GM19455 (cell line): ENCODE measurements around the gene TEX48.
A peak's percentile ranks its signal among the peaks of the same experiment; 100 is the strongest.

ENCODE experiments used
- ATAC-seq: cut with Tn5 transposase; IDR thresholded peaks from one replicate; pipeline ENCODE4 v1.9.1; 2021; ENCODE audit not compliant: unreplicated experiment

Gene TEX48

DNA sequence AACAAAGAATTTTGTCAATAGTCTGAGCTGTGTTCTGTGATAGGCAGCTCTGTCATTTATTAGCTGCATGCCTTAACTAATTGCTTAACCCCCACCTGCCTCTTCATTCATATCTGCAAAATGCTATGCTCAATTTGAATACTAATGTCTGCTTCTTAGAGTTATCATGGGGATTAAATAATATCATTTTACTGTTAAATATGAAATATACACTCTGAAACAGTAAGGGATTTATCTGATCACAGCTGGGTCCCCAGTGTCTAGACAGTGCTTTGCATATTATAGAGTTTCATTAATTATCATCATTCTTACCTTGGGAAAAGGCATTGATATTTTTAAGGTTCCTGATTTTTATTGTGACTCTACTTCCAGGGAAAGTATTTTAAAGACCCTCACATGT lies 12.0 kb downstream of the TEX48 start:
- no peak for ATAC-seq

DNA sequence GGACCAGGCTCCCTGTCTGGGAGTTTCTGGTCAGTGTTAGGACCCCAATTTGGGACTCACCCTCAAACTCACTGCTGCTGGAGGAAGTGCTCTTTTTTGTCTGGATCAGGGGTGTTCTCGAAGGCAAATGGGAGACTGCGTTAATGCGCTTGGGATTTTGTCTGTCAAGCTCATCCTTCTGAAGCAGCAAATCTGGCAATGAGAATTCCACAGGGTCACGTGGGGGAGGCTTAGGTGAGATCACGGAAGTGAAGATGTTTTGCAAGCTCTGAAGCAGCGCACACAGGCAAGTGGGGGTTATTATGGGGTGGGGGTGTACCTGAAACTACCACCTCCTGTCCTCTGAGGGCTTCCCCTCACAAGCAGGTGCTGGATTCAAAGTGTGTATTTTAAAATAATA lies 13.8 kb downstream of the TEX48 start:
- no peak for ATAC-seq

DNA sequence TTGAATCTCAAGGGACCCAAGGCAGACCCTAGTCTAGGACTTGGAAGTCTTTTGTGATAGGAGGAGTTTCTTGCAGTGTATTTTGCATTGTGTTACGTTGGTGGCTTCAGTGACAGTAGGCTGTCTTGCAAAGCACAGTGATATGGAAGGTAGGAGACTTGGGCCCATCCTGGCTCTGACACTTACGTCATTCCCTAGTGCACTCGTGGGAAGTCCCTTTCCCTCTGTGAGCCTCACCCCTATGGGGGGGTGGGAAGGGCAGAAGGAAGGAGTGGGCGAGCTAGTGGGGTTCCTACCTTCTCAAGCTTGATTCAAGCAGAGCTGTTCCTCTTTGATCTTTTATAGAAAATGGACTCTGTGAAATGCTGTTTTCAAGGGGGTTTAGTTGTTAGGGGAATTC lies 15.1 kb downstream of the TEX48 start:
- ATAC-seq = no peak

DNA sequence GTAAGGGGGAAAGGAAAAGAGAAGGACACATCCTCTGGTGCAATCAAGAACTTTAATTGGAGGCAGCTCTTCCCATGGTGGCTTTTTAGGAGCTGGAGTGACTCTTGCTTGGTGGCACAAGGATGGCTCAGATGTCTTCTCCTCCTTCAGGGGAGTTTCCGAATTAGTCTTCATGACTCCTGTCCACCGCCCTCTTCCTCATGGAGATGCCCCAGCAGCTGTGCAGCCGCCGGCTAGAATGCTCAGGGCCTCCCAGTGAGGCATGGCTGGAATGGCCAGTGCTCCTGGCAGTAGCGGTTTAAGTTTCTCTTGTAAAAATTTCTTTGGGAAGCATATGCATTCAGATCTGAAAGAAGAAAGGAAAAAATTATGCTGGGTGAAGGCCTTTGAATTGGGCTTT lies 15.6 kb downstream of the TEX48 start:
- ATAC-seq = no peak

DNA sequence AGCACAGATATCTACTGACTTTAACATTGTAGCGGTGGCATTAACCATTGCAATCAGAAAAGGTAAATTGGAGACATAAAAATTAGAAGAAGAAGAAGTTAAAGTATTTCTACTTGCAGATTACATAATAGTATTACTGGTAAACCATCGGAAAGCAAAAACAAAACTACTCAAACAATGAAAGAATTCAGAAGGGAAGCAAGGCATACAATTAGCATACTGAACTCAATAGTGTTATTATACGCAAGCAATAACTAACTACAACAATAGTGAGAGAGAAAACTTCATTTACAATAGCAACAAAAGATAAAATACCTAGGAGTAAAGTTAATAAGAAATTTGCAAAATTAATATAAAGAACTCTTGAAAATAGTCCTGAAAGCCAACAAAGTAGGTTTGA lies 17.8 kb downstream of the TEX48 start:
- no peak for ATAC-seq

DNA sequence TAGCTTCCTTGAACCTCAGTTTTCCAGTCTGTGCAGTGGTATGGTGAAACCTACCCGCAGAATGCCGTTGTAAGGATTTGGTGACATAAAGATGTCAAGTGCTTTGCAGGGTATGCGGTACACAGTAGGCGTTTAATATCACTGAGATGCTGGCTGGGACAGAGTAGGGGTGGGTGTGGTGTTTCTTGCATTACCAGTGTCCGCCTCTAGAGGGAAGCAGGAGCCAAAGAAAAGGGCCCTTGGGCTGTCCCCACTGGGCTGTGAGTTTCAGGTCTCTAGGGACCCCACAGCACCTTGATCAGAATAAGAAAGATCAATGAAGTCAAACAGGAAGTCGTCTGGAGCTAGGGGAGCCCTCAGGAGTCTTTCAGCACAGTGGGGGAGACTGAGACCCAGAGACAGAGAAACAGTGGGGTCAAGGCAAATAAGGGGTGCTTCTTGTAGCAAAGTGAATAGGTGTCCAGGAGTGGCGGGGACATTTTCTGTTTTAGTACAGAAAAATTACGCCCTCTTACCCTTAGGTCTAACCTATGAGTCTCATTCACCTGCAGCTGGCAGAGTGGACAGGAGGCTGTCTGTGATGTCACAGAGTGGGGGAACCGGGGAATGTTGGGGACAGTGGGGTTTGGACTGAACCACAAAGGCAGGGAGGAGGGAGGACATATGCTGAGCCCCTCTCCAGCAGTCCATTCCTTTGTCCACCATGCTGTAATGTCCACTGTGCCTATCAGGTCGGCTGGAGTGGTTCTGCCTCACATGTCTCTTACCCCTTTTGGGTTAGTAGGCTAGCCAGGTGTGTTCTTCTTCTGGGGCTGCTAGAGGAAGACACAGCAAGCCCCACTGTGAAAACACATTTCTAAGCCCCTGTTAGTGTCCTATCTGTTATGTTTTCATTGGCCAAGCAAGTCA lies 19.7 kb downstream of the TEX48 start:
- peak; percentile 75 for ATAC-seq

DNA sequence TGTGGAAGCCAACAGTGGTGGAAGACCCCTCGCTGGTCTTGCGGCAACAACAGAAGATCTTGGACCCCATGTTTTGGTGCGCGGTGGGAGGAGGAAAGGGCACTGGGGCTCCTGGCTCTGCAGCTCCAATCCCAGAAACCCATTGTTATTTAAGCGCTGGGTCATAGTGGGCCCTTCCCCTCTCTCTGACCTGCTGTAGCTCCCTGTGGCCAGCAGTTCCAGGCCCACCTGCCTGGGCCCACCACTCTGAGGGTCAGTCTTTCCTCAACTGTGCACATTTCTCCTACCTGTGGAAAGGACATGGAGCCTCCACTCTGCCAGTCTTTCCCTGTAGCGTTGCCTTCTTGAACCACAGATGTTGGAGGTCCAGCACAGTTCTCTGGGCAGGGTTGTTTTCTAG lies 24.3 kb downstream of the TEX48 start, which contains the start of gene TEX53:
Gene TEX53, minus strand, starts transcription at position 101 of the 400 bp plus-strand sequence. Its CDS starts 31 bp downstream, at position 70.
- no peak for ATAC-seq

DNA sequence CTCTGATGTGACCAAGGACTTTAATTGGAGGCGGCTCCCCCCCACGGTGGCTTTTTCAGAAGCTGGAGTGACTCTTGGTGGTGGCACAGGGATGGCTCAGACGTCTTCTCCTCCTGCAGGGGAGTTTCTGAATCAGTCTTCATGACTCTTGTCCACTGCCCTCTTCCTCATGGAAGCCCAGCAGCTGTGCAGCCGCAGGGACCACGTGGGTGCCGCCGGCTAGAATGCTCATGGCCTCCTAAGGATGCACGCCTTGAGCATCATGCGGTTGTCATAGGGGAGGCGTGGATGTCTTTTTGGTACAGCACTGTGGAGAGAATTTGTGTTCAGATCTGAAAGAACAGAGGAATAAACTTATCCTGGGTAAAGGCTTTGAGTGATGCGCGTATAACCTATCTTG lies 25.7 kb downstream of the TEX48 start:
- no peak for ATAC-seq

DNA sequence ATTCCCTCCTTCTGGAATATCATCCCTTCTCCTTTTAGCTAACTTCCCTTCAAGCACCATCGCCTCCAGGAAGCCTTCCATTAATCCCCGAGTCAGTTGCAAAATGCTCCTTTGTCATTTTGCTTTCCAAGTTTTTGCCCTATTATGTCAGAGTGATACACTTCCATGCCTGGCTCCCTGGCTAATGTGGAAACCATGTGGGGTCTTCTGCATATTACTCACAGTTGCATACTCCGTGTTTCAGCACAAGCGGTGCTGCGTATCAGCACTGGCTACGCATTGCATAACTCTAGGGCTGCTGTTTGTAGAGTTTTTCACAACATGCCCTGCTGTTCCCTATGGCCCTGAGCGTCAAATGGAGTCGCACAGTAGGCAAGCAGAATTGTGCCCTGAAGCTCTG lies 26.3 kb downstream of the TEX48 start:
- ATAC-seq = no peak

DNA sequence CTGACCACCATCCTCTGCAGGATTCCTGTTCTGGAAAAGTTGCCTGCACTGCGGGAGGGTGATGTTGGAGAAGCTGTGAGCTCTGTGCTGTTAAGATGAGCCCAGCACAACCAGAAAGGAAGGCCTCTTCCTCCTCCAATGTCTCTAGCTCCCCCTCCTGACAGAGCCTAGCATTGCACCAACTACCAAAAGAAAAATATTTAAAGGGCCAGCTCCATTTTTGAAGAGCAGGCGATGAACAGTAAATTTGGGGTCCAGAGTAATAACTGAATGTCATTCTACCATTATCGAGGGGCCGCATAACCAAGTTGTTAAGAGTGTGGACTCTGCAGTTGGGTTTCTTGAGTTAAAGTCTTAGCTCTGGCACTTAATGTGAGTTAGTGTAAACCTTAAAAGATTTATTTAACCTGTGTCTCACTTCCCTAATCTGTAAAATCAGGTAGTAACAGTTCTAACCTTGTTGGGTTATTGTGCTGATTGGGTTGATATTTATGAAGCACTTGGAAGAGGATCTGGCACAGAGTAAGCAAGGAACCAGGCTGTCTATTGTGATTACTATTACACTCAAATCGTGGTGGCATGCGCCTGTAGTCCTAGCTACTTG lies 28.3 kb downstream of the TEX48 start:
- peak; percentile 70 for ATAC-seq

DNA sequence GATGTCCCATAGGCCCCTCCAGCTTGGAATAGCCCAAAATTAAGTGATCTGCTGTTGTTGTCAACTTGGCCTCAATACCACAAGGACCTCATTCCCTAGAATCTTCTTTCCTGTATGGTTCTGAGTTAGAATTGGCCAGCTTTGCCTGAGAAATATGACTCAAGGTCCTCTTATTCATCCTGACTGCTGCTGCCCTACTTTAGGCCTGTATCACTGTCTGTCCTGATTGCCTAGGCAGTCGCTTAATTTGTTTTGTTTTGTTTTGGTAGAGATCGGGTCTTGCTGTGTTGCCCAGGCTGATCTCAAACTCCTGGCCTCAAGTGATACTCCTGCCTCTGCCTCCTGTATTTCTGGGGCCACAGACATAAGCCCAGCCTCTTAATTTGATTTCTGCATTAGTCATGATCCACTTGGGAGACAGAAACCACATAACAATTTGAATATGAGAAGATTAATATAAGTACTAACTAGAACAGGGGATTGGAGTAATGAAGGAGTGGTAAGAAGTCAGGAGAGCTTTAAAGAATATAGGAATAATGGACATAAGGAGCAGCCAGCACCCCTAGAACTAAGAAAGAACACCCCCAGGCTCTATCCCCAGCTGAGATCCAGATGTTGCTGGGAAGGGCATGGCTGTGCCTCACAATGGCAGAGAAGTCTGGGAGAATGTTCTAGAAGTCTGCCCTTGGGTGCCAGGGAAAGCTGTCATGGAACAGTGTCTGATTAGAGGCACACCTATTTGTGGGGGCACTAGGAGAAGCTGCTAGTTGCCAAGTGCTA lies 29.0 kb downstream of the TEX48 start:
- peak; percentile 24 for ATAC-seq

DNA sequence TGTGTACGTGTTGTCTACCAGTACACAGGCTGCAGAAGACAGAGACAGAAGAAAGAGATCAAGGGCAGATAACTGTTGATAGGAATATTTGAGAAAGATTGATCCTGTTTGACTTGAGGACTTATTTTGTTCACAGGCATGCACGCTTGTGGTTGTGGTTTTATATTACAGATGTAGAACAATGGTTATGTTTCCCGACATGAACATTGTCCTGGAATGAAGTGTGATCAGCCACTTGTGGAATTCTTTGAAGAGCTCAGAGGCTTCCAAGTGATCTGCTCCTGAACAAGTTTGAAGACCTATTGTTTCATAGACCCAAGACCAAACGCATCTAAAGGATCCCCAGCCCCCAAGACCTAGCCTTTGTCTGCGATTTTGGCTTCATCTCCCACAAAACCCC lies 38.1 kb downstream of the TEX48 start:
- no peak for ATAC-seq

DNA sequence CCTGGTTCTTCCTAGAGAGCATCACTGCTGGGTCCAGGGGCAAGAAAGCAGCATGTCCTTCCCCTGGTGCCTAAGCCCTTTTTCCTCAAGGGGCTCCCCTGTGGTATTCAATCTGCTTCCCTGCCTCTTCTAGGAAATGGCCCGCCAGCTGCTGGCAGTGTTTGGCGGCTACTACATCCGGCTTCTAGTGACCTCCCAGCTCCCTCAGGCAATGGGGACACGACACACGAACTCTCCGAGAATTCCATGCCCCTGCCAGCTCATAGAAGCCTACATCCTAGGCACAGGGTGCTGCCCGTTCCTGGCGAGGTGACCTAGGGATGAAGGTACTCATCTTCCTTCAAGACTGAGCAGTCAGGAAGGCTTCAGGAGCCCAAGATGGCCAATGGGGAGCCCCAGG lies 39.0 kb downstream of the TEX48 start:
- ATAC-seq = no peak

DNA sequence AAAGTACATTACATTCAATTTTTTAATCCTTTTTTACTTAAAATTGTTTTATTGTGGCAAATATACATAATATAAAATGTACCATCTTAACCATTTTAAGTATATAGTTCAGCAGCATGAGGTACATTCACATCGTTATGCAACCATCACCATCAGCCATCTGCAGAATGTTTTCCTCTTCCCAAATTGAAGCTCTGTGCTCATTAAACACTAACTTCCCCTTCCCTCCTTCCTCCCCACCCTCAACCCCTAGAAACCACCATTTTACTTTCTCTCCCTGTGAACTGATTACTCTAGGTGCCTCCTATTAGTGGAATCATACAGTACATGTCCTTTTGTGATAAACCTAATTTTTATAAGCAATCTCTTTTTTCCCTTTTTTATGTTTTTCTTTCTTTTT lies 40.0 kb downstream of the TEX48 start:
- ATAC-seq = no peak

DNA sequence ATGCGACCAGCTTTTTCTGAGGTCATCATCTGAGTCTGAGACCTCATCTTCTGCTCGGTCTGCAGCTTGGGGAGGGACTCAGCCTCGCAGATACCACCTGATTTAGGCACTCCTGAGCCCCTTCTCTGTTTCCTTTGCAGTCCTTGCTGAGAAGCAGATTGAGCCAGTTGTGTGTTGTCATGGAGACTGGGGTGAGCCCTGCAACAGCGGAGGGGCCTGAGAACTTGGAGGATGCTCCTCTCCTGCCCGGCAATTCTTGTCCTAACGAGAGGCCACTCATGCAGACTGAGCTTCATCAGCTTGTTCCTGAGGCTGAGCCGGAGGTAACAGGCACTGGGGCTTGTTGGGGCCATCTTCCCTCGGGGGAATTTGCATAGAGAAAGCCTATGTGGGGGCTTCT lies 43.6 kb downstream of the TEX48 start:
- ATAC-seq = no peak

DNA sequence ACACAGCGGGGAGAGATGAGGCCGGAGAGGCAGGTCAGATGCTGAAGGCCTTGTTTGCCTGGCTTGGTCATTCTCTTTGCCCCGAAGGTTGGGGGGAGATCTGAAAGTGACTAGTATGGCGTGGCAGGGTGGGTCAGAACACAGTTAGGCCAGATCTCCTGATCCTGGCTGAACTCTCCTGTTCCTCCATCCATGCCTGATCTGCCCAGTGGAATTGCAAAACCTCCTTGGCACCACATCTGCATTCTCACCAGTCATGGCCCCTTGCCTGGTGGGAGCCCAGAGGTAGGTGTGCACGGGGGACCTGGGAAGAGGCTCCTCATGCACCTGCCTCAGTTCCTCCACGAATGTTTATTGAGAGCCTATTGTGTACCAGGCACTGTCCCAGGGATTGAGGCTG lies 47.6 kb downstream of the TEX48 start:
- ATAC-seq = no peak

DNA sequence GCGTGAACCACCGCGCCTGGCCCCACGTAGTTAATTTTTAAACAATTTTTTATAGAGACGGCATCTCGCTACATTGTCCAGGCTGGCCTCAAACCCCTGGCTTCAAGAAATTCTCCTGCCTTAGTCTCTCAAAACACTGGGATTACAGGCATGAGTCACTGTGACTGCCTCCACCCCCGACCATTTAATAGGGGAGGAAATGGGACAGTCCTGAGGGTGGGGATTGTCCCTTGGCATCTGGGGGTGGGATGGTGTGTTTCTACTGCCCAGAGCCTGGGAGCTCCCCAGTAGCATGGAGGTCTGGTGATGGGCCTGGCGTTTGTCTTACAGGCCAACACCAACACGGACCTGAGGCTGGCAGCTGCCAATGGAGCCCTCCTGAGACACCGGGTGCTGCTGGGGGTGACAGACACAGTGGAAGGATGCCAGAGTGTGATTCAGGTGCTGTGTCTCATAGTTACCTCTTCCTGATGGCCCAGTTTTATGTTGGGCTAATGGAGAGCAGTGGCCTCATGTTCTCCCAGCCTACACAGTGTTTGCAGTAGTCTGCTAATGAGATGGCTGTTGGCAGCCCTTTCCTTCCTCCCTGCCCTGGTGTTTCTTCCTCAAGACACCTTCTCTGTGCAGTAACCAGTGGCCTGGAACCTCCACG lies 48.4 kb downstream of the TEX48 start:
- no peak for ATAC-seq

DNA sequence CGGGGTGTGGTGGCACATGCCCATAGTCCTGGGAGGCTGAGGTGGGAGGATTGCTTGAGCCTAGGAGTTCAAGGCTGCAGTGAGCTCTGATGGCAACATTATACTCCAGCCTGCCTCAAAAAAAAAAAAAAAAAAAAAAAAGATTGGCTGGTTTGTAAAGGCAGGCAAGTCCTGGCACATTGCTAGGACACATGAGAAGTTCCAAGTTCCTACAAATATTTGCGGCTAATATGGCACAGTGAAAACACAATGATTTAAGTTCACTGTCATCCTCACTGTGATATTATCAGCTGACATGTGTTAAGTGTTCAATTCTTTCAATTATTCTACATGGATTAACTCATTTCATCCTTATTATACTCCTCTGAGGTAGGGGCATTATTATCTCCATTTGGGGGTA lies 50.8 kb downstream of the TEX48 start:
- ATAC-seq = no peak

DNA sequence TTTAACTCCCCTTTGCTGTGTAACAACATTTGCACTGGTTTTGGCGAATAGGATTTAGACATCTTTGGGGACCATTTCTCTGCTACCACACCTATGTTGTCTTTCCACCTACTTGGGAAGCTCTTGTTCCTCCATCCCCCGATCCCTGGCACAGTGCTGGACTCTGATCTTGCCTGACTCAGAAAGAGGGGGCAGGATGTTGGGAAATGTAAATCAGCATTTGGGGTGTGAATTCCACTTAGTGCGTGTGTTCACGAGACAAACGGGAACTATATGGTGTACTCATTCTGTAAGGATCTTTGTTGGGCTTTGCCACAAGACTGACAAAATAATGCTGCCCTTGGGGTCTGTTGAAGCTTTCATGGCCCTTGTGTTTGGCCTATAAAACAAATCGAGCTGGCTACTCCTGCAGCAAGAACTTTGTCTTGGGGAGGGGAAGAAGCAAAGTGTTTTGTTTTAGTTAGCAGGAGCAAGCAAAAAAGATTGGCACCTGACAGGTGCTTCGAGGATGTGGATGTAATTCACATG lies 52.4 kb downstream of the TEX48 start:
- ATAC-seq = no peak

DNA sequence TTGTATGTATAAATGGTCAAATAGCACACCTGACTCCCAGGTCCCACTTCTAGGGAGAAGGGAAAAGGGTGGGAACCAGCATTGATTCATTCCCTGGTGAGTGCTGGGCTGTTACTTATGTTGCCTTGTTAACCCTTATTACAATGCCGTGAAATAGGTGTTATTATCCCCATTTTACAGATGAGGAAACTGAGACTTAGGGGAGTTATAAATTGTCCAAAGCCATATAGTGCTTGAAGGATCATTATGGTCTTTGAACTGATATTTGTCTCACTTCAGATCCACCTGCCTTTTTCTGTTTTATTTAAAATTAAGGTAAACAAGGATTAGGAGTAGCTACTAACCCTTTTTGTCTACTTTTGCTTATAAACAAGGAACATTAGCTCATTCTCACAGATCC lies 54.4 kb downstream of the TEX48 start:
- ATAC-seq = no peak

DNA sequence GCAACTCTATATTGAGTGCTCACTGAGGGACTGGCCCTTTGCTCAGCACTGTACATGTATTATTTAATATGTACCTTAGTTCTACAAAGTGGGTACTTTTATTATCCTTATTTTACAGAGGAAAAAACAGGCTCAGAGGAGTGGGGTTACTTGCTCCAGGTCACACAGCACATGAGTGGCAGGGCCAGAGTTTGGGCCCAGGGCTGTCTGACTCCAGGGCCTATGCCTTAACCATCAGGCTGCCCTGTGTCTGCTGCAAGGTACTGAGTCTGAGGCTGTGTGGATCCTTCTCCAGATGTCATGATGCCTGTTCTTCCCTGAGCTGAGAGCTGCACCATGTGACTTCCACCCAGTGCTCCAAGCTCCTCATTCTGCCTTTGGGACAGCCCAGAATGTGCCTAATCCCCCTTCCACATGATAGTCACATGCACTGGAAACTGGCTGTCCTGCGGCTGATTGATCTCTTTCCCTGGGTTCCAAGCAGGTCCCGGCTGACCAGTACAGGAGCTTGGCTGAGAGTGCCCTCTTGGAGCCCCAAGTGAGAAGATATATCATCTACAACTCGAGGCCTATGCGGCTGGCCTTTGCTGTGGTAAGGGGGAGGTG lies 55.5 kb downstream of the TEX48 start:
- no peak for ATAC-seq
